HEK293T (cell line): Measurements from ENCODE around the gene SOX13.

ENCODE experiments used
- CTCF ChIA-PET: fragments of 350-600 bp; formaldehyde crosslinking; extraction: SDS; loops from one replicate; lab custom pipeline; 2021; ENCODE audit warnings: antibody characterized with exemption, inconsistent platforms; lab: Yijun Ruan, JAX
- POLR2A ChIA-PET: fragments of 350-600 bp; formaldehyde crosslinking; extraction: SDS; loops from one replicate; lab custom pipeline; 2020; ENCODE audit warnings: antibody characterized with exemption, inconsistent platforms; lab: Yijun Ruan, JAX
- DNase-seq: peaks from one replicate; pipeline ENCODE4 v3.0.0; 2012; ENCODE audit warnings: mixed read lengths; ENCODE audit errors: extremely low spot score
- ARNT ChIP-seq: fragments of 450-650 bp; IDR thresholded peaks from 2 replicates; pipeline ENCODE4 v1.6.1; 2017; ENCODE audit warnings: mild to moderate bottlenecking
- BHLHE40 ChIP-seq: fragments of 450-650 bp; IDR thresholded peaks from 2 replicates; pipeline ENCODE4 v1.6.1; 2016; ENCODE audit warnings: mild to moderate bottlenecking, moderate library complexity, borderline replicate concordance
- CTBP1 ChIP-seq: fragments of 450-650 bp; IDR thresholded peaks from 2 replicates; pipeline ENCODE4 v1.6.1; 2016; ENCODE audit warnings: borderline replicate concordance
- ELF4 ChIP-seq: fragments of 450-650 bp; IDR thresholded peaks from 2 replicates; pipeline ENCODE4 v1.6.1; 2017; ENCODE audit warnings: antibody characterized with exemption
- FOXA1 ChIP-seq: fragments of 450-650 bp; IDR thresholded peaks from 2 replicates; pipeline ENCODE4 v1.6.1; 2016; ENCODE audit warnings: mild to moderate bottlenecking
- FOXK2 ChIP-seq: fragments of 450-650 bp; IDR thresholded peaks from 2 replicates; pipeline ENCODE4 v1.6.1; 2016; ENCODE audit warnings: mild to moderate bottlenecking
- FOXM1 ChIP-seq: fragments of 450-650 bp; IDR thresholded peaks from 2 replicates; pipeline ENCODE4 v1.6.1; 2017; ENCODE audit warnings: mild to moderate bottlenecking, borderline replicate concordance
- HDGF ChIP-seq: fragments of 450-650 bp; IDR thresholded peaks from 2 replicates; pipeline ENCODE4 v1.6.1; 2017; ENCODE audit warnings: antibody characterized with exemption, borderline replicate concordance
- L3MBTL2 ChIP-seq: fragments of 450-650 bp; conservative IDR thresholded peaks from 2 replicates; pipeline ENCODE4 v1.6.1; 2016; ENCODE audit warnings: mild to moderate bottlenecking
- LEF1 ChIP-seq: fragments of 450-650 bp; IDR thresholded peaks from 2 replicates; pipeline ENCODE4 v1.6.1; 2017; ENCODE audit warnings: mild to moderate bottlenecking, borderline replicate concordance
- NFRKB ChIP-seq: fragments of 450-650 bp; IDR thresholded peaks from 2 replicates; pipeline ENCODE4 v1.6.1; 2016; ENCODE audit warnings: mild to moderate bottlenecking, moderate library complexity
- SP1 ChIP-seq: fragments of 450-650 bp; IDR thresholded peaks from 2 replicates; pipeline ENCODE4 v1.6.1; 2017
- SUZ12 ChIP-seq: fragments of 450-650 bp; IDR thresholded peaks from 2 replicates; pipeline ENCODE4 v1.6.1; 2016; ENCODE audit warnings: mild to moderate bottlenecking
- TARDBP ChIP-seq: fragments of 450-650 bp; IDR thresholded peaks from 2 replicates; pipeline ENCODE4 v1.6.1; 2016
- ZNF384 ChIP-seq: fragments of 450-650 bp; IDR thresholded peaks from 2 replicates; pipeline ENCODE4 v1.6.1; 2016
- TF ChIP-seq, protein P1 (sequence below): fragments of 450-650 bp; IDR thresholded peaks from 2 replicates; pipeline ENCODE4 v1.6.1; 2016

The SOX13 gene

GRCh38 chr1:204128464-204128963 lies 55.6 kb downstream of the SOX13 start:
- TF ChIP-seq ARNT, result no peak
- no peak for TF ChIP-seq FOXA1
- TF ChIP-seq SUZ12, result no peak
- ChIA-PET POLR2A (interaction anchor here (1.3 kb wide), 2 partner anchors 23 to 255 kb away, joined by 5 to 6 read pairs; partner anchors contain the start of gene ETNK2), CTCF (interaction anchor here (0.7 to 3.5 kb wide), 15 partner anchors 8 to 264 kb away, joined by 3 to 27 read pairs (median 4); partner anchors contain the start of gene ETNK2)

DNA sequence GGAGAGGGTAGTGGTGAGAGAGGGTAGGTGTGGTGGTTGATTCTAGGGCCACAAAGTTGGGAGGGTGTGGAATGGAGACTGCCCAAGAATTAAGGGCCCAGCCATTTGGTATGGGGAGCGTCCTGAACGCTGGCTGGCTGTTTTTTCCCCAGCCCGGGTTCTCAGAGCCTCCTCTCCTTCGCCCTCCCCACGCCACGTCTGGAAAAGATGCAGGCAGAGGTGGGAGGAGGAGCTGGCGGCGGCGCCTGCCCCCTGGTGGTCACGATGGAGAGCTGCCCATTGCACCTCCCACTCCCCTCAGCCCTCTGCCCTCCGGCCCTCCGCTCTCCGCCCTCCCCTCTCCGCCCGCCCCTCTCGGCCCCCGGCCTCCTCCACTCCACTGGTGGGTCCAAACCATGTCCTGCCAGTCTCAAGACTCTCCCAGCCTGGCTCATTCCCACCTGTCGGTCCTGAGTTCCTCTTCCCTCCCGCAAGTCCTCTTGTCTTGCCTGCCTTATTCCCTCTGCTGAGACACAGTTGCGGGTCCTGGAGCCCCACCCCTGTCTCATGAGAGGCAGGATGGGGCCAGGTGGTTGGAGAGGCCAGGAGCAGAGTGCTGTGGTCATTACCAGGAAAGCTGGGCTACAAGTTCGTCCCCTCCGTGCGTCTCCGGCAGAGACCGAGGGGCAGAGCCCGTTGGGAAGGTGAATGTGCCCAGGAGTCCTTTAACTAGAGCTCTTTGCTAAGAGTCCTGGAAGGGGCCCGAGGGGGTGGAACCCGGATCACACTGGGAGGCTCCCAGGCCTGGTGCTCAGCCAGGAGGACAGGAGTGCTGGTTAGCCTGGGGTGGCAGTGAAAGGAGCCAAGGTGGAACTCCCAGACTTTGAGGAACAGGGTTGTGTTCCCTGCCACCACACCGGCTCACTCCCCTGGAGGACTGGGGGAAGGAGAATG lies 56.3 kb downstream of the SOX13 start:
- ChIA-PET POLR2A (interaction anchor here (0.6 to 1.3 kb wide), 3 partner anchors 22 to 267 kb away, joined by 3 to 6 read pairs (median 5); partner anchors contain the start of gene ETNK2), CTCF (interaction anchor here (0.5 to 3.5 kb wide), 19 partner anchors 9 to 423 kb away, joined by 3 to 27 read pairs (median 4); partner anchors contain the start of gene ETNK2)
- TF ChIP-seq, protein P1, sequence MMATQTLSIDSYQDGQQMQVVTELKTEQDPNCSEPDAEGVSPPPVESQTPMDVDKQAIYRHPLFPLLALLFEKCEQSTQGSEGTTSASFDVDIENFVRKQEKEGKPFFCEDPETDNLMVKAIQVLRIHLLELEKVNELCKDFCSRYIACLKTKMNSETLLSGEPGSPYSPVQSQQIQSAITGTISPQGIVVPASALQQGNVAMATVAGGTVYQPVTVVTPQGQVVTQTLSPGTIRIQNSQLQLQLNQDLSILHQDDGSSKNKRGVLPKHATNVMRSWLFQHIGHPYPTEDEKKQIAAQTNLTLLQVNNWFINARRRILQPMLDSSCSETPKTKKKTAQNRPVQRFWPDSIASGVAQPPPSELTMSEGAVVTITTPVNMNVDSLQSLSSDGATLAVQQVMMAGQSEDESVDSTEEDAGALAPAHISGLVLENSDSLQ, result no peak
- TF ChIP-seq FOXA1 (no peak), SP1 (no peak), TARDBP (no peak), ARNT (no peak), FOXM1 (no peak), ELF4 (no peak), LEF1 (no peak), ZNF384 (no peak), SUZ12 (no peak)
- DNase-seq, result peak; percentile 95

More at GRCh38 chr1:204128464-204128963, 55.6 kb downstream of the SOX13 start:
- DNase-seq, result no peak

- TF ChIP-seq LEF1, result no peak
- TF ChIP-seq NFRKB, result no peak
- TF ChIP-seq ZNF384, result no peak
- TF ChIP-seq SUZ12, result no peak
- no peak for TF ChIP-seq FOXA1
- no peak for TF ChIP-seq TARDBP
- no peak for TF ChIP-seq BHLHE40
- TF ChIP-seq HDGF, result no peak
- TF ChIP-seq ARNT, result no peak
- TF ChIP-seq, protein P1, result no peak
- TF ChIP-seq L3MBTL2, result no peak
- TF ChIP-seq FOXM1, result no peak
- TF ChIP-seq ELF4, result no peak
- TF ChIP-seq SP1, result no peak
- TF ChIP-seq CTBP1, result no peak
- no peak for TF ChIP-seq FOXK2
- ChIA-PET CTCF (interaction anchor here (1.3 kb wide), 1 partner anchor 33 kb away, joined by 5 read pairs; no protein-coding TSS in a partner anchor), POLR2A (no interaction called here)
- DNase-seq, result no peak
These were observed 57.3 kb downstream of the SOX13 start for GRCh38 chr1:204130178-204130577.

- POLR2A ChIA-PET, result interaction anchor here (1.0 kb wide), 1 partner anchor 57 kb away, joined by 3 read pairs; no protein-coding TSS in a partner anchor
- no peak for TF ChIP-seq CTBP1
- TF ChIP-seq FOXA1, result no peak
- no peak for TF ChIP-seq ARNT
- DNase-seq, result no peak
- CTCF ChIA-PET, result no interaction called here
These were observed 58.3 kb downstream of the SOX13 start for GRCh38 chr1:204130981-204131892.

DNA sequence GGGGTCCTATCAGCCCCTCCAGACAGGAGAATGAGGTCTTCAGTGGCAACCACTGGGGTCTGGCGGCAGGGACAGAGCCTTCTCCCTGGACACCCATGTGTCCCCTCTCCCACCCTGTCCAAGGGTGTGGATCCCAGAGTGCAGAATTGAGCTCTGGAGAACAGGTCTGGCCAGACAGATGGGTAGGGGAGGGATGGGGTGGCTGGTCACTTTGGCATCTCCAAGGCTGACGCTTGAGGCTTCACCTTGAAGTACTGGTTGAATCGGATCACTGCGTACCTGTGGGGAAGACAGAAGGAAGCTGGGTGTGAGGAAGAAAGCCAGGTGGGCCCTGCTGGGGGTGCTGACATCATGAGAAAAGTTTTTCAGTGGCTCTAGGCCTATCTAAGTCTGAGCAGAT lies 59.1 kb downstream of the SOX13 start:
- ChIA-PET POLR2A (interaction anchor here (1.0 kb wide), 1 partner anchor 58 kb away, joined by 3 read pairs; no protein-coding TSS in a partner anchor), CTCF (interaction anchor here (0.5 kb wide), 1 partner anchor 83 kb away, joined by 5 read pairs; no protein-coding TSS in a partner anchor)
- DNase-seq, result no peak
- no peak for TF ChIP-seq LEF1
- TF ChIP-seq L3MBTL2, result no peak
- no peak for TF ChIP-seq FOXM1
- no peak for TF ChIP-seq FOXK2
- no peak for TF ChIP-seq SUZ12
- TF ChIP-seq TARDBP, result no peak

- ChIA-PET POLR2A (no interaction called here), CTCF (no interaction called here)
- TF ChIP-seq NFRKB (no peak), FOXA1 (no peak), BHLHE40 (no peak), L3MBTL2 (no peak), TARDBP (no peak), SUZ12 (no peak), HDGF (no peak), CTBP1 (no peak), LEF1 (no peak), ZNF384 (no peak), FOXK2 (no peak), SP1 (no peak)
- no peak for DNase-seq
These were observed 59.8 kb downstream of the SOX13 start for GRCh38 chr1:204132718-204133117.
